ENCODE results near the gene DDI2. TPM values are rescaled to one million over a fixed set of nuclear protein-coding genes. Genes with fewer than 3 reads are reported as not detected.

Gene DDI2
- total RNA-seq, 4 donors from 2014 or later: 21.9 to 79.0 (median 38.6) TPM

DNA sequence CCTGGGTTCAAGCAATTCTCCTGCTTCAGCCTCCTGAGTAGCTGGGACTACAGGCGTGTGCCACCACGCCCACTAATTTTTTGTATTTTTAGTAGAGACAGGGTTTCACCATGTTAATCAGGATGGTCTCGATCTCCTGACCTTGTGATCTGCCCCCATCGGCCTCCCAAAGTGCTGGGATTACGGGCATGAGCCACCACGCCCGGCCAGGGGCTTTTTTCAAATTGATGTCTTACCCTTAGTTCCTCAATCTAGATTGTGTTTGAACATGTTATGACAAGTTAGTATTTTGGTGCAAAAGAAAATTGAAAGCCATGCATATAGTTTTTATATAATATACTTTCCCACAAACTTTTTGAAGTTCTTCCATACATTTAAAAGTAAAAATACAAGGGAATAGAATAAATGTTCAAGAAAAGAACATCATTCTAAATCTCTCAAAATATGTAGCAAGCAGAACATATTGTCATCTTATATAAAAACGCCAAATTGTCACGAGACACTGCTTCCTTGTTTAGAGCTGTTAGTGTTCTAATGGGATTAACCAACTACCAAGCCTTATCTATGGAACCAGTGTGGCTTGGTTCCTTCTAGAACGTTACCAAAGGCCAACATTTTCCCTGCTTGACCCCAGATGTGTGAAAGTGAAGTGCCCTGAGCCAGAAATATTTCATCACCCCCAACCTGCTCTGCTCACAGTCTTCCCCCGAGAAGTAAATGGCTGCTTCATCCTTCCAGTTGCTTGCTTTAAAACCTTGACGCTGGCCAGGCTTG lies 57.3 kb downstream of the DDI2 start:
- Histone ChIP-seq H3K27ac (no peak overlapping the region), H3K27me3 (no peaks in the 10 kb centered on the region), H3K36me3 (no peaks in the 10 kb centered on the region), H3K4me3 (replicated peaks in 1 of 3) (no peak overlapping the region), H3K4me1 (no peaks in the 10 kb centered on the region), H3K9me3 (no peaks in the 10 kb centered on the region)
- TF ChIP-seq, protein P1, sequence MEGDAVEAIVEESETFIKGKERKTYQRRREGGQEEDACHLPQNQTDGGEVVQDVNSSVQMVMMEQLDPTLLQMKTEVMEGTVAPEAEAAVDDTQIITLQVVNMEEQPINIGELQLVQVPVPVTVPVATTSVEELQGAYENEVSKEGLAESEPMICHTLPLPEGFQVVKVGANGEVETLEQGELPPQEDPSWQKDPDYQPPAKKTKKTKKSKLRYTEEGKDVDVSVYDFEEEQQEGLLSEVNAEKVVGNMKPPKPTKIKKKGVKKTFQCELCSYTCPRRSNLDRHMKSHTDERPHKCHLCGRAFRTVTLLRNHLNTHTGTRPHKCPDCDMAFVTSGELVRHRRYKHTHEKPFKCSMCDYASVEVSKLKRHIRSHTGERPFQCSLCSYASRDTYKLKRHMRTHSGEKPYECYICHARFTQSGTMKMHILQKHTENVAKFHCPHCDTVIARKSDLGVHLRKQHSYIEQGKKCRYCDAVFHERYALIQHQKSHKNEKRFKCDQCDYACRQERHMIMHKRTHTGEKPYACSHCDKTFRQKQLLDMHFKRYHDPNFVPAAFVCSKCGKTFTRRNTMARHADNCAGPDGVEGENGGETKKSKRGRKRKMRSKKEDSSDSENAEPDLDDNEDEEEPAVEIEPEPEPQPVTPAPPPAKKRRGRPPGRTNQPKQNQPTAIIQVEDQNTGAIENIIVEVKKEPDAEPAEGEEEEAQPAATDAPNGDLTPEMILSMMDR (IDR thresholded peaks at IDR 0.05): no peak
- no peak for TF ChIP-seq POLR2A (IDR thresholded peaks at IDR 0.05)
- DNase-seq: no peak
- WGBS, 2 donors: 83 to 85% methylated on average over 10 to 12 of the region's 12 CpGs
- intact Hi-C loops (cut with DNase I): no loop called here

DNA sequence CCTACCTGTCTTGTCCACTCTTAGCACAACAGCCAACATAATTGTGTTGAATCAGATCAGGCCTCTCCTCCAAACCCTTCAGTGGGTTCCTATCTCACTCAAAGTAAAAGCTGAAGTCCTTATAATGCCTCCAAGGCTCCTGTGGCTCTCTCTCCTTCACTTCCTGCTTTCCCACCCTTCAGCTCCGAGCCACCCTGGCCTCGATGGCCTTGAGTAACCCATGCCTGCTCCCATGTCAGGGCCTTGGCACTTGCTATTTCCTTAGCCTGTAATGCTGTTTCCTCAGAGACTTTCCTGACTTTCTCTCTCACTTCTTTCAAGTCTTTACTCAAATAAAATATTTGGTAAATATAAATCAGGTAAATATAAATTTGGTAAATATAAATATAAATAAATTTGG lies 58.8 kb downstream of the DDI2 start:
- 63 to 73% methylated on average over 2 of the region's 2 CpGs for WGBS, 2 donors
- TF ChIP-seq, protein P1 (IDR thresholded peaks at IDR 0.05): no peak
- TF ChIP-seq POLR2A (IDR thresholded peaks at IDR 0.05): no peak
- H3K27me3 ChIP-seq: no peaks in the 10 kb centered on the region
- H3K9me3 ChIP-seq: no peaks in the 10 kb centered on the region
- H3K36me3 ChIP-seq: no peaks in the 10 kb centered on the region
- intact Hi-C loops (cut with DNase I): no loop called here
- peaks cover 0 to 10% of the 10 kb centered on the region in 2 donors for H3K4me1 ChIP-seq
- H3K4me3 ChIP-seq (replicated peaks in 1 of 3): no peak overlapping the region
- DNase-seq: no peak
- no peak overlapping the region for H3K27ac ChIP-seq

DNA sequence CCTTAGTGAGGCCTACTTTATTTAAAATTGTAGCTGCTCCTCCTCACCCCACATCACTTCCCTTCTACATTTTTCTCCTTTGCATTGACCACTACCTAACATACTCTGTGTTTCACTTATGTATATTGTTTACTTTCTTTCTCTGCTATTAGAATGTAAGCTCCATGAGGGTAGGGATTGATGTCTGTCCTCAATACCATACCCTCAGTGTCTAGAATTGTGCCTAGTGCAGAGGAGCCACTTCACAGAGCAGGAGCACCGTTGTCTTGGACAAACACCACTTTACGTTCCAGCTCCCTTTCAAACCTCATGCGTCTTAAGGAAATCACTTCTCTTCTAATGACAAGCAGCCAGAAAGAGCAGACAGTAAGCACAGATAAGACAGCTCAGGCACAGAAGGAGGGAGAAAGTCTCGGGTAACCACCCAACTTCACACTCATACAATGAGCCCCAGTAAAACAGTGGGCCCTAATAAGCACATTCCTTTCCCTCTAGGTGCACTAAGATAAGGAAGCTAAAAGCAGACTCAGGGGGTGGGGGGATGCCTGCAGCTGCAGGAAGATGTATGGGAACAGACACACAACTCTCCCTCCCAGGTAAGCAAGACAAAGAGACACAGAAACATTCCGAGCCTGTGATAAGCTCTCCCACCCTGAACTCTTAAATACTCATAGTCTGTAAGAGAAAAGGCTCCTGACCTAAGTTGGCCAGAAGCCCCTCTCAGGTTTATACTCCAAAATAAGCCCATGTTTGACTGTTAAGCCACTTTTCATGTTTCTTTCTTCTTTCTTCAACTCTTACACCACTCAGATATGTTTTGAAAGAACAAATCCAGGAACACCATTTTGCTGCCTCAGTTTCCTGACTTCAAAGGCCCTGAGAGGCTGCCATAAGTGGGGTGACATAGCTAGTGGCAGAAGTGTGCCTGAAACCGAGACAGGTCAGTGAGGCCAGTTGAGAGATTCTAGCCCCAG lies 59.7 kb downstream of the DDI2 start:
- peaks cover 0 to 18% of the 10 kb centered on the region in 2 donors for H3K4me1 ChIP-seq
- no peaks in the 10 kb centered on the region for H3K9me3 ChIP-seq
- H3K36me3 ChIP-seq: no peaks in the 10 kb centered on the region
- H3K27ac ChIP-seq: no peak overlapping the region
- no peak for DNase-seq
- intact Hi-C loops (cut with DNase I): no loop called here
- 76 to 78% methylated on average over 6 of the region's 6 CpGs for WGBS, 2 donors
- H3K4me3 ChIP-seq (replicated peaks in 1 of 3): no peak overlapping the region
- H3K27me3 ChIP-seq: no peaks in the 10 kb centered on the region
- no peak for TF ChIP-seq POLR2A (IDR thresholded peaks at IDR 0.05)
- TF ChIP-seq, protein P1 (IDR thresholded peaks at IDR 0.05): no peak

DNA sequence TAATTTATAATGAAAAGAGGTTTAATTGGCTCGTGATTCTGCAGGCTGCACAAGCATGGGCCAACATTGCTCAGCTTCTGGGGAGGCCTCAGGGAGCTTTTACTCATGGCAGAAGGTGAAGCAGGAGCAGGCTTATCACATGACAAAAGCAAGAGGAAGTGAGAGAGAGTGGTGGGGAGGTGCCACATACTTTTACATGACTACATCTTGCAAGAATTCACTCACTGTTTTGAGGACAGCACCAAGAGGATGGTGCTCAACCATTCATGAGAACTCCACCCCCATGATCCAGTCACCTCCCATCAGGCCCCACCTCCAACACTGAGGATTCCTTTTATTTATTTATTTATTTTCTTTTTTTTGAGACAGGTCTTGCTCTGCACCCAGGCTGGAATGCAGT lies 61.3 kb downstream of the DDI2 start:
- H3K4me3 ChIP-seq (replicated peaks in 1 of 3): no peak overlapping the region
- H3K27ac ChIP-seq: no peak overlapping the region
- H3K9me3 ChIP-seq: no peaks in the 10 kb centered on the region
- TF ChIP-seq, protein P1 (IDR thresholded peaks at IDR 0.05): no peak
- 85 to 95% methylated on average over 1 of the region's 1 CpG for WGBS, 2 donors
- H3K4me1 ChIP-seq: peaks cover 2 to 22% of the 10 kb centered on the region in 2 donors
- intact Hi-C loops (cut with DNase I): no loop called here
- no peaks in the 10 kb centered on the region for H3K27me3 ChIP-seq
- no peak for DNase-seq
- no peaks in the 10 kb centered on the region for H3K36me3 ChIP-seq
